ENCODE measurements around the gene TGFB3. TPM values are rescaled to one million over a fixed set of nuclear protein-coding genes. Genes with fewer than 3 reads are reported as not detected.

TGFB3 gene
- total RNA-seq, 1 experiment from 2014 or later, result 1.7 TPM

DNA sequence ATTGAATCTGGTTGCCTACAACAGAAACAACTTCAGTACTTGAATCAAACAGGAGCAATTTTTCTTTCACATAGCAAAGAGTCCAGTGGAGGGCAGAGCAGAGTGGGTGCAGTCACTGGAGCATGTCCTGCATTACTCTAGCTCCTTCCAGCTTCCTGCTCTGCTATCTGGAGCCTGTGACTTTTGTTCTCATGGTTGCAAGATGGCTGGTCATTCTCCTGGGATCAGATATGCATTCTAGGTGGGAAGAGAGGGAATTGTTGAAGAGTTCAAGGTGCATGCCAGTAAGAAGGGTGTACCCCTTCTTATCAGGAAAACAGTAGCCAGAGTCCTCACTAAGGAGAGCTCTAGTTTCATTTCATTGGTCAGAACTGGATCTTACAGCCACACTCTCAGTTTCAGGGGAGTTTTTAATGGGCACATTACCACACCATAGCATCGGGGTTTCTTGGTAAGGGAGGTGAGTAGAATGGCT is 11.8 kb upstream of the TGFB3 start:
- ATAC-seq (no peak), DNase-seq (ENCODE audit: low spot score) (no peak)
- H3K9me3 Mint-ChIP-seq, result no peaks in the 10 kb centered on the region
- H3K27ac Mint-ChIP-seq, result no peak overlapping the region
- no peak overlapping the region for H3K4me3 Mint-ChIP-seq
- no peaks in the 10 kb centered on the region for H3K27me3 Mint-ChIP-seq (ENCODE audit: low read depth)
- H3K36me3 Mint-ChIP-seq, result no peaks in the 10 kb centered on the region; the same call in 1 of the 2 replicates
- no peak for TF ChIP-seq ZNF317 (CRISPR knock-in tag; IDR thresholded peaks at IDR 0.05; ENCODE audit: borderline replicate concordance, low read depth)
- TF ChIP-seq TEAD1 (CRISPR knock-in tag; IDR thresholded peaks at IDR 0.05), result no peak
- POLR2A ChIA-PET, result no interaction called here
- no peaks in the 10 kb centered on the region for H3K4me1 Mint-ChIP-seq
- CTCF ChIA-PET, result interaction anchor here (0.5 to 1.5 kb wide), 4 partner anchors 11 to 87 kb away, joined by 3 to 4 read pairs (median 3); no protein-coding TSS in a partner anchor

DNA sequence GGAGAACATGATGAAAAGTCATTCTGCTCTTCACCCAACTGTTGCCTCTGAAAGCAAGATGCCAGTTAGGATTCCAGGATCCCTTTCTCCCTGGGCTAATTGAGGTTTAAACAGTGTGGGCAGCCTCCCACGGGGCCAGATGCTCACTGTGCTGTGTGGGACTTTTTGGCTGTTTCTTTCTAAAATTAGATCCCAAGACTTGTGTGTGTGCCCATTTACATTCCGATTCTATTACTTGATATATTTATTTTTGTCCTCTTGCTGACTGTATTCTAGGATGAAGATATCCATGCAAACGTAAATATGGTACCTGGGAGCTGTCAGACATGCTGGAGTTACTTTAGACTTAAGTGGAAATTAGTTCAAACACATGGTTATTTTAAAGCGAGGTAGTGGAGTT is 10.0 kb upstream of the TGFB3 start:
- peaks cover under 1% of the 10 kb centered on the region; the same call in 1 of the 2 replicates for H3K4me1 Mint-ChIP-seq
- H3K36me3 Mint-ChIP-seq, result no peaks in the 10 kb centered on the region; the same call in 1 of the 2 replicates
- H3K9me3 Mint-ChIP-seq, result no peaks in the 10 kb centered on the region
- H3K27ac Mint-ChIP-seq, result no peak overlapping the region
- CTCF ChIA-PET, result no interaction called here
- POLR2A ChIA-PET, result no interaction called here
- H3K27me3 Mint-ChIP-seq (ENCODE audit: low read depth), result no peaks in the 10 kb centered on the region
- TF ChIP-seq PRRX2 (CRISPR knock-in tag; IDR thresholded peaks at IDR 0.05) (no peak), ESRRA (CRISPR knock-in tag; IDR thresholded peaks at IDR 0.05; ENCODE audit: borderline replicate concordance) (no peak), FOXP1 (CRISPR knock-in tag; IDR thresholded peaks at IDR 0.05; ENCODE audit: borderline replicate concordance) (no peak), CREB1 (CRISPR knock-in tag; IDR thresholded peaks at IDR 0.05) (no peak), ELF4 (CRISPR knock-in tag; IDR thresholded peaks at IDR 0.05; ENCODE audit: low read depth) (no peak), OVOL2 (CRISPR knock-in tag; IDR thresholded peaks at IDR 0.05; ENCODE audit: borderline replicate concordance) (no peak), TEAD4 (CRISPR knock-in tag; IDR thresholded peaks at IDR 0.05) (no peak), SMAD4 (CRISPR knock-in tag; IDR thresholded peaks at IDR 0.05) (no peak), TEAD1 (CRISPR knock-in tag; IDR thresholded peaks at IDR 0.05) (no peak), SOX15 (CRISPR knock-in tag; IDR thresholded peaks at IDR 0.05) (no peak), CREM (CRISPR knock-in tag; IDR thresholded peaks at IDR 0.05) (no peak), TCF7 (CRISPR knock-in tag; IDR thresholded peaks at IDR 0.05; ENCODE audit: low read depth) (no peak), ZNF317 (CRISPR knock-in tag; IDR thresholded peaks at IDR 0.05; ENCODE audit: borderline replicate concordance, low read depth) (no peak), NFE2L1 (CRISPR knock-in tag; IDR thresholded peaks at IDR 0.05) (no peak)
- TF ChIP-seq, protein P1, sequence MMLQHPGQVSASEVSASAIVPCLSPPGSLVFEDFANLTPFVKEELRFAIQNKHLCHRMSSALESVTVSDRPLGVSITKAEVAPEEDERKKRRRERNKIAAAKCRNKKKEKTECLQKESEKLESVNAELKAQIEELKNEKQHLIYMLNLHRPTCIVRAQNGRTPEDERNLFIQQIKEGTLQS (CRISPR knock-in tag; conservative IDR thresholded peaks at IDR 0.05), result no peak
- TF ChIP-seq, protein P2, sequence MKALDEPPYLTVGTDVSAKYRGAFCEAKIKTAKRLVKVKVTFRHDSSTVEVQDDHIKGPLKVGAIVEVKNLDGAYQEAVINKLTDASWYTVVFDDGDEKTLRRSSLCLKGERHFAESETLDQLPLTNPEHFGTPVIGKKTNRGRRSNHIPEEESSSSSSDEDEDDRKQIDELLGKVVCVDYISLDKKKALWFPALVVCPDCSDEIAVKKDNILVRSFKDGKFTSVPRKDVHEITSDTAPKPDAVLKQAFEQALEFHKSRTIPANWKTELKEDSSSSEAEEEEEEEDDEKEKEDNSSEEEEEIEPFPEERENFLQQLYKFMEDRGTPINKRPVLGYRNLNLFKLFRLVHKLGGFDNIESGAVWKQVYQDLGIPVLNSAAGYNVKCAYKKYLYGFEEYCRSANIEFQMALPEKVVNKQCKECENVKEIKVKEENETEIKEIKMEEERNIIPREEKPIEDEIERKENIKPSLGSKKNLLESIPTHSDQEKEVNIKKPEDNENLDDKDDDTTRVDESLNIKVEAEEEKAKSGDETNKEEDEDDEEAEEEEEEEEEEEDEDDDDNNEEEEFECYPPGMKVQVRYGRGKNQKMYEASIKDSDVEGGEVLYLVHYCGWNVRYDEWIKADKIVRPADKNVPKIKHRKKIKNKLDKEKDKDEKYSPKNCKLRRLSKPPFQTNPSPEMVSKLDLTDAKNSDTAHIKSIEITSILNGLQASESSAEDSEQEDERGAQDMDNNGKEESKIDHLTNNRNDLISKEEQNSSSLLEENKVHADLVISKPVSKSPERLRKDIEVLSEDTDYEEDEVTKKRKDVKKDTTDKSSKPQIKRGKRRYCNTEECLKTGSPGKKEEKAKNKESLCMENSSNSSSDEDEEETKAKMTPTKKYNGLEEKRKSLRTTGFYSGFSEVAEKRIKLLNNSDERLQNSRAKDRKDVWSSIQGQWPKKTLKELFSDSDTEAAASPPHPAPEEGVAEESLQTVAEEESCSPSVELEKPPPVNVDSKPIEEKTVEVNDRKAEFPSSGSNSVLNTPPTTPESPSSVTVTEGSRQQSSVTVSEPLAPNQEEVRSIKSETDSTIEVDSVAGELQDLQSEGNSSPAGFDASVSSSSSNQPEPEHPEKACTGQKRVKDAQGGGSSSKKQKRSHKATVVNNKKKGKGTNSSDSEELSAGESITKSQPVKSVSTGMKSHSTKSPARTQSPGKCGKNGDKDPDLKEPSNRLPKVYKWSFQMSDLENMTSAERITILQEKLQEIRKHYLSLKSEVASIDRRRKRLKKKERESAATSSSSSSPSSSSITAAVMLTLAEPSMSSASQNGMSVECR (CRISPR knock-in tag; IDR thresholded peaks at IDR 0.05; ENCODE audit: borderline replicate concordance), result no peak
- TF ChIP-seq, protein P3, sequence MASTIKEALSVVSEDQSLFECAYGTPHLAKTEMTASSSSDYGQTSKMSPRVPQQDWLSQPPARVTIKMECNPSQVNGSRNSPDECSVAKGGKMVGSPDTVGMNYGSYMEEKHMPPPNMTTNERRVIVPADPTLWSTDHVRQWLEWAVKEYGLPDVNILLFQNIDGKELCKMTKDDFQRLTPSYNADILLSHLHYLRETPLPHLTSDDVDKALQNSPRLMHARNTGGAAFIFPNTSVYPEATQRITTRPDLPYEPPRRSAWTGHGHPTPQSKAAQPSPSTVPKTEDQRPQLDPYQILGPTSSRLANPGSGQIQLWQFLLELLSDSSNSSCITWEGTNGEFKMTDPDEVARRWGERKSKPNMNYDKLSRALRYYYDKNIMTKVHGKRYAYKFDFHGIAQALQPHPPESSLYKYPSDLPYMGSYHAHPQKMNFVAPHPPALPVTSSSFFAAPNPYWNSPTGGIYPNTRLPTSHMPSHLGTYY (CRISPR knock-in tag; IDR thresholded peaks at IDR 0.05), result no peak
- TF ChIP-seq, protein P4, sequence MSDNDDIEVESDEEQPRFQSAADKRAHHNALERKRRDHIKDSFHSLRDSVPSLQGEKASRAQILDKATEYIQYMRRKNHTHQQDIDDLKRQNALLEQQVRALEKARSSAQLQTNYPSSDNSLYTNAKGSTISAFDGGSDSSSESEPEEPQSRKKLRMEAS (CRISPR knock-in tag; IDR thresholded peaks at IDR 0.05), result no peak
- TF ChIP-seq, protein P5, sequence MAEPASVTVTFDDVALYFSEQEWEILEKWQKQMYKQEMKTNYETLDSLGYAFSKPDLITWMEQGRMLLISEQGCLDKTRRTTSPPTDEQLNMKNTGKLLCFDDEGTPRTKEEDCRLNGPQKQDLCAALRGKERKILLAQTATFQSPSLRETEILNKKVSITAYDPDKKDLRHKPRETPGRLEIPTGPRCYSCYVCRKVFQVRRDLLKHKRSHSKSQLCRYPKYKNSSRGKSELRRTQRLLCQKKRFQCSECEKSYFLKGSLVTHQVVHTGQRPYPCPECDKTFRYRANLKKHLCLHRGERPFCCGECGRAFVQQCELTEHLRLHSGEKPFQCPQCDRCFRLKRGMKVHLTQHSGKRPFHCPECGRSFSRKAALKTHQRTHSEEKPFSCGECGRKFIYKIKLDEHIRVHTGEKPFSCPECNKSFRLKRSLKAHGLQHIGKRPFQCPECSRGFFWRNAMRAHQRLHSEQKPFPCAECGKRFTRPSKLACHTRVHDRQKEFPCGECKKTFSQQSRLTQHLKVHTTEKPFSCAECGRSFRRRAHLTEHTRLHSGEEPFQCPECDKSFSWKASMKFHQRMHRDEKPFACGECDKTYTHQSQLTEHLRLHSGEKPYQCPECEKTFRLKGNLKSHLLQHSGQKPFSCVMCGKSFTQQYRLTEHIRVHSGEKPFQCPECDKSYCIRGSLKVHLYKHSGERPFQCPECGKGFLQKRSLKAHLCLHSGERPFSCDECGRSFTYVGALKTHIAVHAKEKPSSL (CRISPR knock-in tag; conservative IDR thresholded peaks at IDR 0.05), result no peak
- TF ChIP-seq, protein P6, sequence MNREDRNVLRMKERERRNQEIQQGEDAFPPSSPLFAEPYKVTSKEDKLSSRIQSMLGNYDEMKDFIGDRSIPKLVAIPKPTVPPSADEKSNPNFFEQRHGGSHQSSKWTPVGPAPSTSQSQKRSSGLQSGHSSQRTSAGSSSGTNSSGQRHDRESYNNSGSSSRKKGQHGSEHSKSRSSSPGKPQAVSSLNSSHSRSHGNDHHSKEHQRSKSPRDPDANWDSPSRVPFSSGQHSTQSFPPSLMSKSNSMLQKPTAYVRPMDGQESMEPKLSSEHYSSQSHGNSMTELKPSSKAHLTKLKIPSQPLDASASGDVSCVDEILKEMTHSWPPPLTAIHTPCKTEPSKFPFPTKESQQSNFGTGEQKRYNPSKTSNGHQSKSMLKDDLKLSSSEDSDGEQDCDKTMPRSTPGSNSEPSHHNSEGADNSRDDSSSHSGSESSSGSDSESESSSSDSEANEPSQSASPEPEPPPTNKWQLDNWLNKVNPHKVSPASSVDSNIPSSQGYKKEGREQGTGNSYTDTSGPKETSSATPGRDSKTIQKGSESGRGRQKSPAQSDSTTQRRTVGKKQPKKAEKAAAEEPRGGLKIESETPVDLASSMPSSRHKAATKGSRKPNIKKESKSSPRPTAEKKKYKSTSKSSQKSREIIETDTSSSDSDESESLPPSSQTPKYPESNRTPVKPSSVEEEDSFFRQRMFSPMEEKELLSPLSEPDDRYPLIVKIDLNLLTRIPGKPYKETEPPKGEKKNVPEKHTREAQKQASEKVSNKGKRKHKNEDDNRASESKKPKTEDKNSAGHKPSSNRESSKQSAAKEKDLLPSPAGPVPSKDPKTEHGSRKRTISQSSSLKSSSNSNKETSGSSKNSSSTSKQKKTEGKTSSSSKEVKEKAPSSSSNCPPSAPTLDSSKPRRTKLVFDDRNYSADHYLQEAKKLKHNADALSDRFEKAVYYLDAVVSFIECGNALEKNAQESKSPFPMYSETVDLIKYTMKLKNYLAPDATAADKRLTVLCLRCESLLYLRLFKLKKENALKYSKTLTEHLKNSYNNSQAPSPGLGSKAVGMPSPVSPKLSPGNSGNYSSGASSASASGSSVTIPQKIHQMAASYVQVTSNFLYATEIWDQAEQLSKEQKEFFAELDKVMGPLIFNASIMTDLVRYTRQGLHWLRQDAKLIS (CRISPR knock-in tag; IDR thresholded peaks at IDR 0.05; ENCODE audit: borderline replicate concordance), result no peak
- DNase-seq (ENCODE audit: low spot score), result no peak
- no peak for ATAC-seq
- H3K4me3 Mint-ChIP-seq, result no peak overlapping the region

Measured in WTC11 (cell line).